MM.1S (cell line): ENCODE results near the gene C1GALT1C1.
"Not testable (repeated sequence)": the region's sequence is repeated elsewhere in the genome, so short reads cannot be mapped to it uniquely, and the experiment has no call there.

Source experiments
- DNase-seq: peaks from one replicate; pipeline ENCODE4 v3.0.0-alpha.2; 2015
- H2AFZ ChIP-seq: fragments of 300-600 bp; sonication (generic); 2 replicates; pipeline ENCODE4 v1.6.0; 2016; ENCODE audit warnings: antibody characterized with exemption, low read length
- H3F3A ChIP-seq: fragments of 300-600 bp; sonication (generic); 2 replicates; pipeline ENCODE4 v1.6.1; 2016; ENCODE audit warnings: mild to moderate bottlenecking, antibody characterized with exemption, low read length, moderate library complexity, mixed read lengths; ENCODE audit not compliant: insufficient read depth
- H3K27ac ChIP-seq: fragments of 300-600 bp; sonication (generic); 2 replicates; pipeline ENCODE4 v1.5.1; 2016; ENCODE audit warnings: mild to moderate bottlenecking, low read length
- H3K27me3 ChIP-seq: fragments of 300-600 bp; sonication (generic); replicated peaks from 2 replicates; pipeline ENCODE4 v1.6.0; 2016; ENCODE audit warnings: low read length; ENCODE audit not compliant: insufficient read depth
- H3K36me3 ChIP-seq: fragments of 300-600 bp; sonication (generic); replicated peaks from 2 replicates; pipeline ENCODE4 v1.6.1; 2016; ENCODE audit warnings: mild to moderate bottlenecking, low read length, mixed read lengths; ENCODE audit not compliant: insufficient read depth
- H3K4me1 ChIP-seq: fragments of 300-600 bp; sonication (generic); 2 replicates; pipeline ENCODE4 v1.6.1; 2016; ENCODE audit warnings: low read length, mixed read lengths
- H3K4me2 ChIP-seq: fragments of 300-600 bp; sonication (generic); 2 replicates; pipeline ENCODE4 v1.6.0; 2016; ENCODE audit warnings: low read depth, low read length
- H3K4me3 ChIP-seq: fragments of 300-600 bp; sonication (generic); 2 replicates; pipeline ENCODE4 v1.5.1; 2016; ENCODE audit warnings: low read length, mixed read lengths
- H3K79me2 ChIP-seq: fragments of 300-600 bp; sonication (generic); 2 replicates; pipeline ENCODE4 v1.6.1; 2016; ENCODE audit warnings: mixed run types, low read length, mixed read lengths
- H3K9ac ChIP-seq: fragments of 300-600 bp; sonication (generic); 2 replicates; pipeline ENCODE4 v1.6.1; 2016; ENCODE audit warnings: low read length, mixed read lengths
- H3K9me2 ChIP-seq: fragments of 300-600 bp; sonication (generic); replicated peaks from 2 replicates; pipeline ENCODE4 v1.6.1; 2016; ENCODE audit warnings: mild to moderate bottlenecking, low read length, mixed read lengths; ENCODE audit not compliant: insufficient read depth
- H3K9me3 ChIP-seq: fragments of 300-600 bp; sonication (generic); replicated peaks from 2 replicates; pipeline ENCODE4 v1.6.1; 2016; ENCODE audit warnings: mild to moderate bottlenecking, low read length, mixed read lengths; ENCODE audit not compliant: insufficient read depth
- H4K20me1 ChIP-seq: fragments of 300-600 bp; sonication (generic); 2 replicates; pipeline ENCODE4 v1.6.1; 2016; ENCODE audit warnings: mild to moderate bottlenecking, low read length, moderate library complexity, mixed read lengths; ENCODE audit not compliant: insufficient read depth
- EZH2 ChIP-seq: fragments of 300-600 bp; sonication (generic); optimal IDR thresholded peaks from 2 replicates; pipeline ENCODE3; 2017; ENCODE audit warnings: low read depth, mild to moderate bottlenecking, antibody characterized with exemption, low read length, mixed read lengths
- EZH2phosphoT487 ChIP-seq: fragments of 300-600 bp; sonication (generic); IDR thresholded peaks from 2 replicates; pipeline ENCODE4 v1.6.1; 2018; ENCODE audit warnings: antibody characterized with exemption, low read length
- TF ChIP-seq, protein P1 (sequence below): fragments of 300-600 bp; sonication (generic); IDR thresholded peaks from 2 replicates; pipeline ENCODE4 v1.5.1; 2016; ENCODE audit warnings: antibody characterized with exemption, low read length, mixed read lengths

C1GALT1C1 gene

GRCh38 chrX:120664081-120664480 lies 34.2 kb upstream of the C1GALT1C1 start:
- Histone ChIP-seq H3K27me3 (no peaks in the 10 kb centered on the region), H3F3A (no peaks in the 10 kb centered on the region), H3K79me2 (no peaks in the 10 kb centered on the region), H2AFZ (no peak overlapping the region), H3K9ac (no peak overlapping the region), H3K36me3 (no peaks in the 10 kb centered on the region), H3K4me2 (no peak overlapping the region), H3K9me2 (no peaks in the 10 kb centered on the region), H3K4me1 (no peaks in the 10 kb centered on the region), H3K27ac (no peak overlapping the region), H3K4me3 (no peak overlapping the region), H4K20me1 (no peaks in the 10 kb centered on the region), H3K9me3 (no peaks in the 10 kb centered on the region)
- peak; percentile 31 for DNase-seq
- no peak for TF ChIP-seq EZH2phosphoT487
- TF ChIP-seq, protein P1, sequence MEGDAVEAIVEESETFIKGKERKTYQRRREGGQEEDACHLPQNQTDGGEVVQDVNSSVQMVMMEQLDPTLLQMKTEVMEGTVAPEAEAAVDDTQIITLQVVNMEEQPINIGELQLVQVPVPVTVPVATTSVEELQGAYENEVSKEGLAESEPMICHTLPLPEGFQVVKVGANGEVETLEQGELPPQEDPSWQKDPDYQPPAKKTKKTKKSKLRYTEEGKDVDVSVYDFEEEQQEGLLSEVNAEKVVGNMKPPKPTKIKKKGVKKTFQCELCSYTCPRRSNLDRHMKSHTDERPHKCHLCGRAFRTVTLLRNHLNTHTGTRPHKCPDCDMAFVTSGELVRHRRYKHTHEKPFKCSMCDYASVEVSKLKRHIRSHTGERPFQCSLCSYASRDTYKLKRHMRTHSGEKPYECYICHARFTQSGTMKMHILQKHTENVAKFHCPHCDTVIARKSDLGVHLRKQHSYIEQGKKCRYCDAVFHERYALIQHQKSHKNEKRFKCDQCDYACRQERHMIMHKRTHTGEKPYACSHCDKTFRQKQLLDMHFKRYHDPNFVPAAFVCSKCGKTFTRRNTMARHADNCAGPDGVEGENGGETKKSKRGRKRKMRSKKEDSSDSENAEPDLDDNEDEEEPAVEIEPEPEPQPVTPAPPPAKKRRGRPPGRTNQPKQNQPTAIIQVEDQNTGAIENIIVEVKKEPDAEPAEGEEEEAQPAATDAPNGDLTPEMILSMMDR: peak; percentile 41

- H3K9ac ChIP-seq: no peak overlapping the region
- H3F3A ChIP-seq: no peaks in the 10 kb centered on the region
- no peak overlapping the region for H3K4me2 ChIP-seq
- H3K79me2 ChIP-seq: no peaks in the 10 kb centered on the region
- H3K9me3 ChIP-seq: no peaks in the 10 kb centered on the region
- DNase-seq: no peak
- no peaks in the 10 kb centered on the region for H3K36me3 ChIP-seq
- no peaks in the 10 kb centered on the region for H3K4me1 ChIP-seq
- no peak overlapping the region for H3K4me3 ChIP-seq
- no peak overlapping the region for H3K27ac ChIP-seq
- TF ChIP-seq EZH2phosphoT487: no peak
- TF ChIP-seq, protein P1: no peak
- no peak for TF ChIP-seq EZH2
- no peaks in the 10 kb centered on the region for H4K20me1 ChIP-seq
- no peaks in the 10 kb centered on the region for H3K27me3 ChIP-seq
- no peak overlapping the region for H2AFZ ChIP-seq
- no peaks in the 10 kb centered on the region for H3K9me2 ChIP-seq
Observed at GRCh38 chrX:120662662-120663061, 32.8 kb upstream of the C1GALT1C1 start.

GRCh38 chrX:120660637-120661036 lies 30.8 kb upstream of the C1GALT1C1 start:
- no peak overlapping the region for H2AFZ ChIP-seq
- no peak for DNase-seq
- no peaks in the 10 kb centered on the region for H4K20me1 ChIP-seq
- no peak for TF ChIP-seq EZH2phosphoT487
- TF ChIP-seq EZH2: no peak
- TF ChIP-seq, protein P1: no peak
- H3K4me2 ChIP-seq: no peak overlapping the region
- no peaks in the 10 kb centered on the region for H3K36me3 ChIP-seq
- H3K79me2 ChIP-seq: no peaks in the 10 kb centered on the region
- no peak overlapping the region for H3K9ac ChIP-seq
- H3K9me2 ChIP-seq: no peaks in the 10 kb centered on the region
- no peak overlapping the region for H3K4me3 ChIP-seq
- no peak overlapping the region for H3K27ac ChIP-seq
- H3K9me3 ChIP-seq: no peaks in the 10 kb centered on the region
- no peaks in the 10 kb centered on the region for H3K4me1 ChIP-seq
- H3K27me3 ChIP-seq: no peaks in the 10 kb centered on the region
- H3F3A ChIP-seq: no peaks in the 10 kb centered on the region

DNA sequence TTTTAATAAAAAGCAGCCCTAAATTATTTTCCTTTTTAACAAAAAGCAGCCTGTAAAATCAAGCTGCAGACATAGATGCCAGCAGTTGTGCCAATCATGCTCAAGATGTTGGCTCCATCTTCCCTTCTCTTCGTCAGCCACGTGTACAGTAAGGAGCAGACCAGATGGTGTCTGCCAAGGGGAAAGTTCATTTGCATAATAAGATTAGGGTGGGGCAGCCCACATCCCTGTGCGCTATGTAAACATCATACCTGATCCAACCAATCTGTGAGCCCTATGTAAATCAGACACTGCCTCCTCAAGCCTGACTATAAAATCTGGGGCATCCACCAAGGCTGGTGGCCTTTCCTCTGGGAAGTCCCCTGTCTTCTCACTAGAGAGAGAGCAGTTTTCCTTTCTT lies 23.1 kb upstream of the C1GALT1C1 start:
- Histone ChIP-seq H4K20me1 (no peaks in the 10 kb centered on the region), H3F3A (no peaks in the 10 kb centered on the region), H3K4me1 (no peaks in the 10 kb centered on the region), H3K4me3 (no peak overlapping the region), H3K27me3 (no peaks in the 10 kb centered on the region), H2AFZ (no peak overlapping the region), H3K4me2 (no peak overlapping the region), H3K9me2 (no peaks in the 10 kb centered on the region), H3K79me2 (no peaks in the 10 kb centered on the region), H3K36me3 (no peaks in the 10 kb centered on the region), H3K9ac (no peak overlapping the region), H3K27ac (no peak overlapping the region), H3K9me3 (no peaks in the 10 kb centered on the region)
- TF ChIP-seq EZH2phosphoT487: no peak
- TF ChIP-seq, protein P1: no peak
- TF ChIP-seq EZH2: no peak
- no peak for DNase-seq

- H3K9me3 ChIP-seq, H2AFZ ChIP-seq, H3K9ac ChIP-seq, H3K4me1 ChIP-seq, DNase-seq, H3F3A ChIP-seq, H3K4me3 ChIP-seq, H3K27ac ChIP-seq, H3K9me2 ChIP-seq, H3K79me2 ChIP-seq, H4K20me1 ChIP-seq, H3K4me2 ChIP-seq, H3K27me3 ChIP-seq, H3K36me3 ChIP-seq: not testable (repeated sequence)
Observed at GRCh38 chrX:120652256-120652655, 22.4 kb upstream of the C1GALT1C1 start.
